ENCODE data around the gene MPV17L2. TPM values are rescaled to one million over a fixed set of nuclear protein-coding genes. Genes with fewer than 3 reads are reported as not detected.

The MPV17L2 gene
- total and polyA plus RNA-seq, 2 of the 4 experiments (the other 2 are of a cell fraction): 7.2 to 19.5 TPM

GRCh38 chr19:18245297-18245696 is 52.3 kb downstream of the MPV17L2 start:
- H3K23ac ChIP-seq (ENCODE audit: low read depth, low read length): no peak overlapping the region
- H2AK9ac ChIP-seq (replicated peaks; ENCODE audit: low read depth, low read length, poor library complexity): no peak overlapping the region
- no peak overlapping the region for H4K91ac ChIP-seq (ENCODE audit: insufficient read depth, low read depth, low read length)
- H2AK5ac ChIP-seq (ENCODE audit: low read depth, low read length): no peak overlapping the region
- no peaks in the 10 kb centered on the region for H3K36me3 ChIP-seq (ENCODE audit: control insufficient read depth, insufficient read depth, low read length)
- no peak overlapping the region for H3K4me3 ChIP-seq (ENCODE audit: insufficient read depth, low read depth, low read length)
- no peaks in the 10 kb centered on the region for H3K9me3 ChIP-seq (ENCODE audit: control insufficient read depth, insufficient read depth, low read length)
- intact Hi-C loops (cut with micrococcal nuclease): no loop called here
- POLR2A ChIA-PET (ENCODE audit: unreplicated experiment): no interaction called here
- in situ Hi-C loops (cut with MboI; ENCODE audit: low sequenced_read_pairs): no loop called here
- H3K18ac ChIP-seq (ENCODE audit: low read depth, low read length): no peak overlapping the region
- ATAC-seq (ENCODE audit: low read depth) (no peak), DNase-seq (no peak)
- no peak overlapping the region for H2BK120ac ChIP-seq (ENCODE audit: low read depth, low read length)
- no peak overlapping the region for H3K56ac ChIP-seq (ENCODE audit: extremely low read depth, insufficient read depth, low read length)
- no peak overlapping the region for H3K14ac ChIP-seq (replicated peaks; ENCODE audit: low read depth, low read length)
- no TSS peak for BruUV-seq (replicated peaks)
- CTCF ChIA-PET: no interaction called here
- H3K4me1 ChIP-seq (ENCODE audit: control insufficient read depth, insufficient read depth, low read length): no peaks in the 10 kb centered on the region
- H3K79me1 ChIP-seq (ENCODE audit: low read depth in 1 of 2, low read length in 2 of 2): no peaks in the 10 kb centered on the region
- no peak overlapping the region for H4K5ac ChIP-seq (ENCODE audit: low read depth, low read length)
- H2AFZ ChIP-seq (replicated peaks; ENCODE audit: low read length, poor library complexity): no peak overlapping the region
- H3K27me3 ChIP-seq (ENCODE audit: control insufficient read depth, insufficient read depth, low read length): peaks cover 8% of the 10 kb centered on the region
- dilution Hi-C loops (cut with HindIII; ENCODE audit: low sequenced_read_pairs, unreplicated experiment): no loop called here
- H2BK5ac ChIP-seq (ENCODE audit: low read depth, low read length, poor library complexity, severe bottlenecking): no peak overlapping the region
- H3K9ac ChIP-seq (ENCODE audit: low read depth, low read length): no peak overlapping the region
- 56% methylated on average over 5 of the region's 7 CpGs; no CpG with 5 or more reads in 1 of the 2 experiments for whole genome bisulfite sequencing, 2 experiments (ENCODE audit: extremely low coverage in 2 of 2, insufficient read length in 1 of 2)
- no peak overlapping the region for H3K4ac ChIP-seq (ENCODE audit: low read depth, low read length)
- no peaks in the 10 kb centered on the region for H4K20me1 ChIP-seq (ENCODE audit: insufficient read depth, low read length)
- no peak for TF ChIP-seq MAFK (IDR thresholded peaks at IDR 0.05; ENCODE audit: low read depth, low read length)
- TF ChIP-seq NFE2L2 (IDR thresholded peaks at IDR 0.05; ENCODE audit: low read depth, low read length): no peak
- TF ChIP-seq, protein P1, sequence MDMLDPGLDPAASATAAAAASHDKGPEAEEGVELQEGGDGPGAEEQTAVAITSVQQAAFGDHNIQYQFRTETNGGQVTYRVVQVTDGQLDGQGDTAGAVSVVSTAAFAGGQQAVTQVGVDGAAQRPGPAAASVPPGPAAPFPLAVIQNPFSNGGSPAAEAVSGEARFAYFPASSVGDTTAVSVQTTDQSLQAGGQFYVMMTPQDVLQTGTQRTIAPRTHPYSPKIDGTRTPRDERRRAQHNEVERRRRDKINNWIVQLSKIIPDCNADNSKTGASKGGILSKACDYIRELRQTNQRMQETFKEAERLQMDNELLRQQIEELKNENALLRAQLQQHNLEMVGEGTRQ (IDR thresholded peaks at IDR 0.05; ENCODE audit: low read depth, low read length): no peak
- no peak for TF ChIP-seq SMC3 (IDR thresholded peaks at IDR 0.05; ENCODE audit: low read depth, low read length)
- TF ChIP-seq CHD1 (IDR thresholded peaks at IDR 0.05; ENCODE audit: low read depth, low read length): no peak
- TF ChIP-seq, protein P2, sequence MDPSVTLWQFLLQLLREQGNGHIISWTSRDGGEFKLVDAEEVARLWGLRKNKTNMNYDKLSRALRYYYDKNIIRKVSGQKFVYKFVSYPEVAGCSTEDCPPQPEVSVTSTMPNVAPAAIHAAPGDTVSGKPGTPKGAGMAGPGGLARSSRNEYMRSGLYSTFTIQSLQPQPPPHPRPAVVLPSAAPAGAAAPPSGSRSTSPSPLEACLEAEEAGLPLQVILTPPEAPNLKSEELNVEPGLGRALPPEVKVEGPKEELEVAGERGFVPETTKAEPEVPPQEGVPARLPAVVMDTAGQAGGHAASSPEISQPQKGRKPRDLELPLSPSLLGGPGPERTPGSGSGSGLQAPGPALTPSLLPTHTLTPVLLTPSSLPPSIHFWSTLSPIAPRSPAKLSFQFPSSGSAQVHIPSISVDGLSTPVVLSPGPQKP (IDR thresholded peaks at IDR 0.05; ENCODE audit: borderline replicate concordance, low read depth, low read length): no peak
- TF ChIP-seq, protein P3, sequence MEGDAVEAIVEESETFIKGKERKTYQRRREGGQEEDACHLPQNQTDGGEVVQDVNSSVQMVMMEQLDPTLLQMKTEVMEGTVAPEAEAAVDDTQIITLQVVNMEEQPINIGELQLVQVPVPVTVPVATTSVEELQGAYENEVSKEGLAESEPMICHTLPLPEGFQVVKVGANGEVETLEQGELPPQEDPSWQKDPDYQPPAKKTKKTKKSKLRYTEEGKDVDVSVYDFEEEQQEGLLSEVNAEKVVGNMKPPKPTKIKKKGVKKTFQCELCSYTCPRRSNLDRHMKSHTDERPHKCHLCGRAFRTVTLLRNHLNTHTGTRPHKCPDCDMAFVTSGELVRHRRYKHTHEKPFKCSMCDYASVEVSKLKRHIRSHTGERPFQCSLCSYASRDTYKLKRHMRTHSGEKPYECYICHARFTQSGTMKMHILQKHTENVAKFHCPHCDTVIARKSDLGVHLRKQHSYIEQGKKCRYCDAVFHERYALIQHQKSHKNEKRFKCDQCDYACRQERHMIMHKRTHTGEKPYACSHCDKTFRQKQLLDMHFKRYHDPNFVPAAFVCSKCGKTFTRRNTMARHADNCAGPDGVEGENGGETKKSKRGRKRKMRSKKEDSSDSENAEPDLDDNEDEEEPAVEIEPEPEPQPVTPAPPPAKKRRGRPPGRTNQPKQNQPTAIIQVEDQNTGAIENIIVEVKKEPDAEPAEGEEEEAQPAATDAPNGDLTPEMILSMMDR (conservative IDR thresholded peaks at IDR 0.05; ENCODE audit: low read depth, low read length): no peak
- no peak for TF ChIP-seq BHLHE40 (IDR thresholded peaks at IDR 0.05; ENCODE audit: low read depth, low read length)
- no peak for TF ChIP-seq CEBPB (IDR thresholded peaks at IDR 0.05; ENCODE audit: low read depth, low read length)
- TF ChIP-seq MAZ (IDR thresholded peaks at IDR 0.05; ENCODE audit: borderline replicate concordance, low read depth, low read length): no peak
- TF ChIP-seq MXI1 (IDR thresholded peaks at IDR 0.05; ENCODE audit: borderline replicate concordance, low read depth, low read length): no peak
- TF ChIP-seq RCOR1 (IDR thresholded peaks at IDR 0.05; ENCODE audit: insufficient replicate concordance, low read length): no peak
- TF ChIP-seq FOS (IDR thresholded peaks at IDR 0.05; ENCODE audit: low read depth, low read length): no peak
- TF ChIP-seq RAD21 (IDR thresholded peaks at IDR 0.05; ENCODE audit: low read length): no peak
- no peak for TF ChIP-seq RFX5 (IDR thresholded peaks at IDR 0.05; ENCODE audit: low read depth, low read length)
- no peak for TF ChIP-seq POLR2A (IDR thresholded peaks at IDR 0.05; ENCODE audit: low read depth, low read length)
- no peak overlapping the region for H3K27ac ChIP-seq (ENCODE audit: insufficient read depth, low read length)
- no peaks in the 10 kb centered on the region for H3K9me1 ChIP-seq (ENCODE audit: insufficient read depth, low read length)
- no peak overlapping the region for H3K4me2 ChIP-seq (ENCODE audit: low read depth, low read length)
- no peak overlapping the region for H2BK15ac ChIP-seq (ENCODE audit: low read depth, low read length)
- H4K8ac ChIP-seq (ENCODE audit: low read depth in 2 of 2, low read length in 2 of 2): no peak overlapping the region
- no peak overlapping the region for H2BK20ac ChIP-seq (ENCODE audit: low read depth, low read length)

Measured in IMR-90 (cell line).